HG02623 (cell line): ENCODE data around the gene DCAF4.
"Not testable (repeated sequence)": the region's sequence is repeated elsewhere in the genome, so short reads cannot be mapped to it uniquely, and the experiment has no call there.

ENCODE experiments used
- ATAC-seq: cut with Tn5 transposase; IDR thresholded peaks from one replicate; pipeline ENCODE4 v1.9.1; 2021; ENCODE audit warnings: moderate library complexity; ENCODE audit not compliant: unreplicated experiment

DCAF4 gene

DNA sequence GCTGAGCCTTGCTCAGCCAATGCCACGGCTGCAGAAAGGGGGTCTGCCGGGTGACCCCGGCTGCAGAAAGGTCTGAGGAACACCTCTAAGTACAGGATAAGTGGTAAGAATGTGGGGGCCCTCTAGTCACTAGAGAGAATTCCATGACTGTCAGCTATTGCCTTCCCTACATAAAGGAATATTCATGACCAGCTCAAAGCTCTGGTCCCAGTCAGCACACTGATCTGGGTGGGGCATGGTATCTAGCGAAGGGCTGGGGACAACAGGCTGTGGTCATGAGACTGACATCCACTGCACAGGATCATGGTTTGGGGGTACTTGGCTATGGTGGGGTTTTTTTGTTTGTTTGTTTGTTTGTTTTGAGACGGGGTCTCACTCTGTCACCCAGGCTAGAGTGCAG is 42.1 kb downstream of the DCAF4 start:
- ATAC-seq, result no peak

DNA sequence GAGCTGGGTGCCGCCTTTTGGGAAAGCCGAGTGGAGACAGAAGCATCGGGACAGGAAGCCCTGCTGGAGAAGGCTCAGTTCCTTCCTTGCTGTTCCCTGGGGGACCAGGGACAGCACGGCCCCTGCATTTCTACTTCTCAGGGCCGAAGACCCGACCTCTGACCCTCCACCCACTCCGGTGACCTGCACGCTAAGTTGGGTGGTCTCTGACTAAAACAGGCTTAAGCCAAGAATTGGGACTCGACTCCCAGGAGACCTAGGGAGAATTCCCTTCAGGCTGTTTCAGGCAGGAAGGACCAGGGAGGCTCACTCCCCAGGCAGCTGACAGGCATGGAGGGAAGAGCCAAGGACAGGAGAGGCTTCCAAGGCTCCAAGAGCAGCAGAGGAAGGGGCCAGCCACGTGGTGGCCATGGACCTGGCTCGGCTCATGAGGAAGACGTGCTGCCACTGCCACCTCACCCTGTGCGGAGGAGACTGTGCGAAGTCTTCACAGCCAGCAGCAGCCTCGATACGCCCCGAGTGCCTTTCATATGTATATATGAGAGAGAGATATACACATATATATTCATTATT is 43.9 kb downstream of the DCAF4 start:
- no peak for ATAC-seq

DNA sequence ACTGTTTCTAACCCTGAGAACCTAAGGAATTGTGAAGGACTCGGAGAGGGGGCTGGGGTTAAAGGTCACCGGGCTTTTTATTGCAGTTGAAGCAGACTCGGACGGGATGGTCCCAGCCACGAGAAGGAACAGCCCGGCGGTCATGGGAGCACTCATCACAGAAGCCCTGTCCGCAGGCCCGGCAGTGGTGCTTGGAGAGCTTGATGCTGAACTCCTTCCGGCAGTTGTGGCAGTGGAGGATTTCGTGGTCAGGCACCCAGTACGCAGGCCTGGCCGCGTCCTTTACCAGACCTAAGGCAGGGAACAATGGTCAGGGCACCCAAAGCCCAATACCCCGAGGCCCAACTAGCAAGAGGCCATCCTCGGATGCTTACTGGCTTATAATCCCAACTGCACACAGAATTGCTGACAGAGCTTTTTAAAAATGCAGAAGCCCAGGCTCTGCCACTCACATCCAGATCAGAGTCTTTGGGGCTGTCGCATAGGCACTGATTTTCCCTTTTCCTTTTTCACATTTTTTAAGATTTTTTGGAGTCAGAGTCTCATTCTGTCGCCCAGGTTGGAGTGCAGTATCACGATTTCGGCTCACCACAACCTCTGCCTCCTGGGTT is 44.7 kb downstream of the DCAF4 start:
- ATAC-seq, result no peak

DNA sequence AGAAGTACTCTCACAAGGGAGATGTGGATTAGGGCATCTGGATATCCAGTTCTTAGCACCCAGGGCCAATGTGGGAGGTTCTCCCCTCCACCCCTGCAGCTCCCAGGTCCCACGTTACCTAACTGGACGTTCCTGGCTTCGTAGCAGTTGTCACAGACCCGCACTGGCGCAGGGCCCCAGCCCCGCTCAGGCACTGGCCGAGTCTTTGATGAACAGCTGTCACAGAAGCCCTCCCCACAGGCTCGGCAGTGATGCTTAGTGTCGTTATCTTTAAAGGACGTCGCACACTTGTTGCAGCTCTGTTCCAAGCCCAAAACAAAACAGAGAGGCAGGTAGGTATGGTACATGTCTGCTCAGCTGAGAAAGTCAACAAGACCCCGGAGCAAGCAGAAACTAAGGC is 48.4 kb downstream of the DCAF4 start:
- ATAC-seq, result no peak

DNA sequence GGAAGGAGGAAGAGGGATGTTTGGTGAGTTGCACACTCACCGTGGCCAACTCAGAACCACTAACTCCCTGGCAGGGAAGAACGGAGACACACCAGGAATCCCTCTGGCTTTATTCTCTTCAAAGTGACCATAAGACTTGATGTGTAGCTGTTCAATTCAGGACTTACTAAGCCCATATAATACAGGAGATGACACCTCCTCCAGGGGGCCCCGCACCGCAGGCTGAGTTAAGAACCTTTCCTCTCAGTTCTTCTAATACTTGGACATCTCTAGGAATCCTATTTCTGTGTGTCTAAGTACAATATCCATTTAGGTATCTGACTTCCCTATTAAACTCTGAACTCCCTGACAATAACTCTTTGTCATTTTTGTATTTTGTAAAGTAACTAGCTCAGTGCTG is 49.5 kb downstream of the DCAF4 start:
- ATAC-seq, result no peak

DNA sequence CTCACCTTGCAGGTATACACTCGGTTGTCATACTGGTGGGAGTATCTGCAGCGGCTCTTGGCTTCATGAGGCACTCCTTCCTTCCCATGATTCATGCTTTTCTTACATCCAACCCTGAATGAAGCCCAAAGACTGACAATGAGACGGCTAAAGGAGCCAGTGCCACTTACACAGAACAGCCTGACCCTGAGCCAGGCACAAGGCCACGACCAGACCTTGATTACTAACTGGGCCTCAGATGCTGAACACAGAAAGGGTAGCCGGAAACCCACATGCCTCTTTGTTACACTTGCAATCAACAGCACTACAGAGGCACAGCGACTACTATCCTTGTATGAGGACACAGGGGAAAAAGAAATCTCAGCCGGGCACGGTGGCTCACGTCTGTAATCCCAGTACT is 52.6 kb downstream of the DCAF4 start:
- no peak for ATAC-seq

DNA sequence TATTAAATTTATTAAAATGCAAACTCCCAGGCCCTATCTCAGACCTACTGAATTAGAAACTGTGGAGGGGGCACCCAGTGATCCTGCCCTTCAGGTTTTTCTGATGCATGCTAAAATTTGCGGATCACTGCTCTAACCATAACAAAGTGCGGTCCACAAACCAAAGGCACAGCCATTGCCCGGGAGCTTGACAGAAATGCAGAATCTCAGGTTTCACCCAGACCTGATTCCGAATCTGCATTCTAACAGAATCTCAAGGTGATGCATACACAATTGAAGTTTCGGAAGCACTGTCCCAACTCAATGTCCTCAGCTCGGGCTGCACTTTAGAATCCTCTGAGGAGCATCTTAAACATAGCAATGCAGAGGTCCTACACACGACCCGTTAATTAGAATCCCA is 54.6 kb downstream of the DCAF4 start:
- no peak for ATAC-seq

DNA sequence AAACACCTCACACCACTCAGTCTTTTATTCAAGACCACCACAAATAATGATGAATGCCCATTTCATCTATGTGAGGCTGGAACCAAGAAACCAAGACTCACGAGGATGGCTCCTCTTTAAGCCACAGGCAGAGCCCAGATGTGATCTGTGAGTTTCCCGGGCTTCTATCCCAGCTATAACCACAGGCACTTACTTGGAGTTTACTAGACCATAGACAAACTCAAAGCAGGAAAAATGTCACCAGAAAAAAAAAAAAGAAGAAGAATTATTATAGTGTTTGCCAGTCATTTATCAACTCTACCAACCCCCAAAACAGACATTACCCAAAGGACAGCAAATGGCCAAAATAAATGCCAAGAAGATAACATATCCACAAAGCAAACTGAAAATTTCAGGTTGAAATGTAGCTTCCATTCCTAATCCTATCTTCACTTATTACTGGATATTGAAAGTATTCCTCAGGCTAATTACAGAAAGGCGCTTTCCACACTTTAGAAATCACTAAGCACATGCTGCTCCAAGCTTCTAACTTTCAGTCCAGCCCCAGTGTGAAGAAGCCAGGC is 56.0 kb downstream of the DCAF4 start:
- ATAC-seq, result no peak

DNA sequence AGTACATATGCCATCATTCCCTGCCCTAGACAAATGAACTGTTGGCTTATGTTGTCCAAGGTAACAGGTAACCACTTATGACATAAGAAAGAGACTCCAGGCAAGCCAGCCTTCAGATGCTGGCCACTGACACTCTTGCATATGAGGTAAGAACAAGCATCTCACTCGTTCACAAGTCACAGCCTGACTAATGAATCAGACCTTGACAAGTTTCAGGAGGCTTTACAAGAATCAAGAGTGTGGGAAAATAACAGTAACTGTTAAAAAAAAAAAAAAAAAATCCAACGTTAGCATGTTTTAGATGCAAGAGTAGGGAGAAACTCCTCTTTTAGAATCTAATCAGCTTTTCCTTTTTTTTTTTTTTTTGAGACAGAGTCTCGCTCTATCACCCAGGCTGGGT is 60.0 kb downstream of the DCAF4 start:
- no peak for ATAC-seq

DNA sequence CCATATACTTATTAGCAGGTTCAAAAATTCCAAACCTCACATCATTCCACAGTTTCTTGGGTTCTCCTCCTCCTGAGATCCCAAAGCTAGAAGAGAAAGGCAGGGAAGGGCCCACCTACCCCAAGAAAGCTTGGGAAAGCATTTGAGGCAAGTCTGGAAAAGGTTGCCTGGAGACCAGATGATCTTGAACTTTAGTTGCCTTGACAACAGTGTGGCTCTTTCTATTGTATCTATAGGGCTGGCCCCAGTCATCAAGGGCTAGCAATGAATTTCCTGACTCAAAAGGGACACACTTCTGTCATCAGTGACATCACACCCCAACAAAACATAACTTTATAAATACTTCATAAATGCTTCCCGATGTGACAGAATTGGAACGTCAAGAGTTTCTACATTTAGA is 60.6 kb downstream of the DCAF4 start:
- no peak for ATAC-seq

DNA sequence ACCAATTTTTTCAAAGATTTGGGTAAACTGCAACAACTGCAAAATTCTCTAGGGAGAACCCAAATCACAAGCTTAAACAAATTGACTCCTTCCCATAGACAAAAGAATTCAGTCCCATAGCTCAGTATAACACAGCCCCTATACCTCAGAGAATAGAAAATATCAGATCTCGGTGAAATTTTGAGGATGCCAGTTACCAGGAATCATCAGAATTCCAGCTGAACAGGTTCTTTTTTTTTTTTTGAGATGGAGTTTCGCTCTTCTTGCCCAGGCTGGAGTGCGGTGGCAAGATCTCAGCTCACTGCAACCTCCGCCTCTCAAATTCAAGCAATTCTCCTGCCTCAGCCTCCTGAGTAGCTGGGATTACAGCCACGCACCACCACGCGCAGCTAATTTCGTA is 63.9 kb downstream of the DCAF4 start:
- ATAC-seq, result no peak

DNA sequence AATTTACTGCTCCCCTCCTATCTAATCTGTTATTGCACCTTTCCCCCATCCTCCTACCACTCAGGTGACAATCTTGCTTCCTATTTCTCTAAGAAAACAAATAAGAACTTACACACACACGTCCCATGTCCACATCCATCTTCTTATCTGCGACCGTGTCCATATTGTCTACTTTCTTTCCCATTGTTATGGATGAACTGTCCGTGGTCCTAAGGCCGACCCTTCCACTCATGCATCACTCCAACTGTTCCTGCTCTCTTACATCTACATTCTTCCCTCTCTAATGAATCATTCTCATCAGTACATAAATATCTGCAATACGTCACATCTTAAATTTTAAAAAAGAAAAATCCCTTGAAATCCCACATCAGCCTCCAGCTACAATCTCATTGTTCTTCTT is 70.7 kb downstream of the DCAF4 start:
- no peak for ATAC-seq

DNA sequence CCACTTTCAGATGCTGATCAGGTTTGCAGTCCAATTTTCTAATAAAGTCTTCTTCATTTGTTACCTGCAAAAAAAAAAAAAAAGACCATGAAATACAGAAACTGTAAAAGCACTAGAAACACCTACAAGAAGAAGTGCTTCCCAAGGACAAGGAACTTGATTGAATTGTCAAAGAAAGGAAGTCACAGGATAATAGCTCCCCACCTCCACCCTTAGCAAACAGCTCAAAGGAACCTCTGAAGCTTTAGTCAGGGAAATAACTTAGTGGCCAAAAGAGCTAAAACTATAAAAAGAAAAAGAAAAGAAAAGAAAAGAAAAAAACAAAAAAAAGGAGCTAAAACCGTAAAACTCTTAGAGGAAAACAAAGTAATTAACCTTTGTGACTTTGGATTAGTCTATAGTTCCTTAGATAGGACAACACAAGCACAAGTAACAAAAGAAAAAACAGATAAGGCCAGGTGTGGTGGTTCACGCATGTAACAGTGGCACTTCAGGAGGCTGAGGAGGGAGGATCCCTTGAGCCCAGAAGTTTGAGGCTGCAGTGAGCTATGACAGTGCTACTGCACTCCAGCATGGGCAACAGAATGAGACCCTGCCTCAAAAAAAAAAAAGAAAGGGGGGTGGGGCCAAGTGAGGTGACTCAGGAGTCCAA is 72.1 kb downstream of the DCAF4 start:
- no peak for ATAC-seq

DNA sequence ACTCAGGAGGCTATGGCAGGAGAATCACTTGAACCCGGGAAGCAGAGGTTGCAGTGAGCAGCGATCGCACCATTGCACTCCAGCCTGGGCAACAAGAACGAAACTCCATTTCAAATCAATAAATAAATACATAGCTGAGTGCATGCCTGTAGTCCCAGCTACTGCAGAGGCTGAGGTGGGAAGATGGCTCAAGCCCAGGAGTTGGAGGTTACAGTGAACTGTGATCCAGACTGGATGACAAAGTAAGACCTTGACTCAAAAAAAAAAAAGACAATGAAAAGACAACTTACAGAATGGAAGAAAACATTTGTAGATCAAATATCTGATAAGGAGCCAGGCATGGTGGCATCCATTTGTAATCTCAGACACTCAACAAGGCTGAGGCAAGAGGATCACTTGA is 73.1 kb downstream of the DCAF4 start:
- no peak for ATAC-seq

DNA sequence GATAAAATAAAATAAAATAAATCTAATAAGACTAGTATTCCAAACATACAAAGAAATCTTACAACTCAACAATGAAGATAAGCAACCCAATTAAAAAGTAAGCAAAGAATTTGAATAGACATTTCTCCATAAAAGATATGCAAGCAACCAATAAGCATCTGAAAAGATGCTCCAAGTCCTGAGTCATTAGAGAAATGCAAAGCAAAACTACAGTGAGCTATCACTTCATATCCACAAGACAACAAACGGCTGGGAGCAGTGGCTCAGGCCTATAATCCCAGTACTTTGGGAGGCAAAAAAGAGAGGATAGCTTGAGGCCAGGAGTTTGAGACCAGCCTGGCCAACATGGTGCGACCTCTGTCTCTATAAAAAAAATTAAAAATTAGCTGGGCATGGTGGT is 73.8 kb downstream of the DCAF4 start:
- ATAC-seq, result no peak

DNA sequence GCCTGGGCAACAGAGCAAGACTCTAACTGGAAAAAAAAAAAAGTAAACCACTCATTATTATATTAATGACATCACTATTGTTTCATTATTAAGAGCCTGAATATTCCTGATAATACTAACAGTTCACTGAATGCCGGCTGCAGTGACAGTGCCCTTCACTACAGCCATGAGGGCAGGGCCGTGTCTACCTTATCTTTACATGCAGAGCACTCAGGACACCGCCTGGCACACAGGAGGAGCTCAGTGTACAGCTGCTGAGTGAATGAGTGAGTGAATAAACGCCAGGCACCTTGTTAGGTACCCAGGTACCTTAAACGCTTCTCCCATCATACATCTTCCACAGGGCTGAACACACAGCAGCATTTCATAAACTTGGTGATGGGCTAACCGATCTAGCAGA is 77.4 kb downstream of the DCAF4 start:
- no peak for ATAC-seq

DNA sequence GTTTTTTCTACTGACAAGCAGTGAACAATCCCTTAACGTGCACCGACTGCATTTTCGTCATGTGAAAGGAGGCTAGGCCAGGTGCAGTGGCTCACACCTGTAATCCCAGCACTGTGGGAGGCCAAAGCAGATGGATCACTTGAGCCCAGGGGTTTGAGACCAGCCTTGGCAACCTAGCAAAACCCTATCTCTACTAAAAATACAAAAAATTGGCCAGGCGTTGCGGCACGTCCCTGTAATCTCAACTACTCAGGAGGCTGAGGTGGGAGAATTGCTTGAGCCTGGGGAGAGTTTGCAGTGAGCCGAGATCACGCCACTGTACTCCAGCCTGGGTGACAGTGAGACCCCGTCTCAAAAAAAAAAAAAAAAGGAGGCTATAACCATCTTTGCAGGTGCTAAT is 78.4 kb downstream of the DCAF4 start:
- not testable (repeated sequence) for ATAC-seq

DNA sequence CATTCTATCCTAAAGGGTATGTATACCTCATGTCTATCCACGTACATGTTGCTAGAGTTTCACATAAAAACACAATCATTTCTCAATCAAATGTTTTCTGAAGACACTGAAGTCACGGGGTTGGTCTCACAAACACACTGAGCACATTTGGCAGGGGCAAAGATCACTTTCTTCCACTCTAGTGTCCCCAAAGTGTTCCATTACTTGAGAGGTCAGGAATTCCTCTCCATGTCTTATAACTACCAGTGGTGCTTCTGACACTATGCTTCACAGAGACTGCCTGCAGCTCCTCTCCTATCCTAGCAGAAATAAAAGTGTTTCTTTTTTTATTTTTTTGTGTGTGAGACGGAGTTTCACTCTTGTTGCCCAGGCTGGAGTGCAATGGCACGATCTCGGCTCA is 81.6 kb downstream of the DCAF4 start:
- ATAC-seq, result no peak

DNA sequence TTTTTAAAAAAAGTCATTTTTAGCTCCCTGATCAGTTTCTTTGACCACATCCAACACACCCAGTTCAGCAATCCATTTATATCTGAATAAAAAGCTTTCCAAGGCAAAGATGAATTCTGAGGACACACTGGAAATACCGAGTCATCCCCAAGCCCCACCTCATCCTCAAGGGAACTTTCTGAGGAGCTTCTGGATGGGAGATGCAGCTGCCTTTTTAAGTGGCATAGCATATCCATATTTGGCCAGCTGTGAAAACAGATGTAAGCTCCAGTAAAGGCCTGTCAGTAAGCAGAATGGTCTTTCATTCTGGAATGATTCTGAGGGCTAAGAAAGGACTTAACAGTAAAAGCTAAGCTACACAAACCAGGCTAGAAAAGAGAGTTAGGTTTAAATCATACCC is 82.2 kb downstream of the DCAF4 start:
- no peak for ATAC-seq
